ENCODE data around the gene IRF2BPL. TPM values are rescaled to one million over a fixed set of nuclear protein-coding genes. Genes with fewer than 3 reads are reported as not detected.

The IRF2BPL gene
- polyA plus RNA-seq, 2 donors = 3.5 to 9.5 TPM

DNA sequence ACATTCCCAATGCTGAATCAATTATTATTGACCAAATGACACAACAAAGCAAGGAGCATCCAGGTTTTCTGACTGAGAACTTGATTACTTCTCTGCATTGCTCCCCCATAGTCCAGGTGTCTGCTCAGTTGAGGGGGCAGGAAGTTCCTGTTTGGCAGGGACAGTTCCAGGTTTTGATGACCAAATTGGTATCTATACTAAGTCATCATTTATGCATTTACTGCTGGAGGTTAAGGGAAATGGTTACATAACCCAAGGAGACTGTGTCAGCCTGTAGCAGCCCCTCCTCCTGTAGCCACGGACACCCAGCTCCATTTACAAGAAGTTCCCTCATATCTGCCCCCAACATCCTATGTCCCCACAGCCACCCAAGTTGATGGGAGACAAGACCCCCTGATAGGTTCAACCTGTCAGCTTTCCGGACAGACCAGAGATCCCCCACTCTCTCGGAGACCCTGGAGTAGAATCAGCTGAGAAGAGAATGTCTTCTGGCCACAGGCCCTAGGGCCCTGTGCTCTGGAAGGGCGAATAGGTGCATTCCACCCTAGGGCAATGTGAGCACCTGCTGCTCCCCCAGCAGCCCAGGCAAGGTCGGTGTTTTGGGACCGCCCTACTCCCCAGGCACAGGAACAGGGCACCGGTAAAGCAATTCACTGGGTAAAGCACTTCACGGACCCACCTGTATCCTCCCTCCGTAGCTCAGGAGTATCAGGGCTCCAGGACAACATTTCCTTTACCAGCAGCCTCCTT lies 23.6 kb downstream of the IRF2BPL start:
- 65 to 70% methylated on average over 9 of the region's 9 CpGs for WGBS, 2 donors

GRCh38 chr14:77003960-77004710 lies 24.4 kb downstream of the IRF2BPL start:
- Histone ChIP-seq H3K9me3 (ENCODE audit: control insufficient read depth in 2 of 2, insufficient read depth in 1 of 2, low read depth in 1 of 2, low read length in 1 of 2) (no peaks in the 10 kb centered on the region), H3K4me1 (ENCODE audit: control insufficient read depth in 2 of 2, insufficient read depth in 2 of 2, low read length in 1 of 2) (peaks cover 2 to 43% of the 10 kb centered on the region in 2 donors), H3K27me3 (ENCODE audit: control insufficient read depth in 1 of 2, insufficient read depth in 2 of 2, low read length in 2 of 2) (no peaks in the 10 kb centered on the region), H3K27ac (ENCODE audit: low read depth in 2 of 2, low read length in 1 of 2) (peak overlapping the region; percentile 22 to 63), H3K4me3 (ENCODE audit: low read depth in 1 of 2, low read length in 2 of 2) (no peak overlapping the region), H3K36me3 (ENCODE audit: control insufficient read depth in 2 of 2, insufficient read depth in 2 of 2, low read length in 1 of 2) (no peaks in the 10 kb centered on the region)
- WGBS, 2 donors = 65 to 69% methylated on average over 5 of the region's 5 CpGs

More for the DNA sequence above, 23.6 kb downstream of the IRF2BPL start:
- no peaks in the 10 kb centered on the region for H3K36me3 ChIP-seq (ENCODE audit: control insufficient read depth in 2 of 2, insufficient read depth in 2 of 2, low read length in 1 of 2)
- peaks cover 2 to 48% of the 10 kb centered on the region in 2 donors for H3K4me1 ChIP-seq (ENCODE audit: control insufficient read depth in 2 of 2, insufficient read depth in 2 of 2, low read length in 1 of 2)
- peak overlapping the region in 1 of 2 donors; percentile 39 for H3K27ac ChIP-seq (ENCODE audit: low read depth in 2 of 2, low read length in 1 of 2)
- no peaks in the 10 kb centered on the region for H3K27me3 ChIP-seq (ENCODE audit: control insufficient read depth in 1 of 2, insufficient read depth in 2 of 2, low read length in 2 of 2)
- no peaks in the 10 kb centered on the region for H3K9me3 ChIP-seq (ENCODE audit: control insufficient read depth in 2 of 2, insufficient read depth in 1 of 2, low read depth in 1 of 2, low read length in 1 of 2)
- H3K4me3 ChIP-seq (ENCODE audit: low read depth in 1 of 2, low read length in 2 of 2) = no peak overlapping the region

- H3K4me3 ChIP-seq (ENCODE audit: low read depth in 1 of 2, low read length in 2 of 2) = no peak overlapping the region
- H3K36me3 ChIP-seq (ENCODE audit: control insufficient read depth in 2 of 2, insufficient read depth in 2 of 2, low read length in 1 of 2) = no peaks in the 10 kb centered on the region
- no peaks in the 10 kb centered on the region for H3K27me3 ChIP-seq (ENCODE audit: control insufficient read depth in 1 of 2, insufficient read depth in 2 of 2, low read length in 2 of 2)
- no peak overlapping the region for H3K27ac ChIP-seq (ENCODE audit: low read depth in 2 of 2, low read length in 1 of 2)
- H3K9me3 ChIP-seq (ENCODE audit: control insufficient read depth in 2 of 2, insufficient read depth in 1 of 2, low read depth in 1 of 2, low read length in 1 of 2) = no peaks in the 10 kb centered on the region
- peaks cover 2 to 33% of the 10 kb centered on the region in 2 donors for H3K4me1 ChIP-seq (ENCODE audit: control insufficient read depth in 2 of 2, insufficient read depth in 2 of 2, low read length in 1 of 2)
- 53 to 69% methylated on average over 6 of the region's 6 CpGs for WGBS, 2 donors
Observed at GRCh38 chr14:77002889-77003288, 25.6 kb downstream of the IRF2BPL start.

- H3K4me1 ChIP-seq (ENCODE audit: control insufficient read depth in 2 of 2, insufficient read depth in 2 of 2, low read length in 1 of 2) = peaks cover 2 to 29% of the 10 kb centered on the region in 2 donors
Observed at GRCh38 chr14:77002335-77002734, 26.2 kb downstream of the IRF2BPL start.

GRCh38 chr14:77000340-77001270 lies 27.9 kb downstream of the IRF2BPL start:
- H3K27ac ChIP-seq (ENCODE audit: low read depth in 2 of 2, low read length in 1 of 2) = peak overlapping the region; percentile 11 to 58
- H3K4me1 ChIP-seq (ENCODE audit: control insufficient read depth in 2 of 2, insufficient read depth in 2 of 2, low read length in 1 of 2) = peaks cover 2 to 21% of the 10 kb centered on the region in 2 donors
- no peaks in the 10 kb centered on the region for H3K27me3 ChIP-seq (ENCODE audit: control insufficient read depth in 1 of 2, insufficient read depth in 2 of 2, low read length in 2 of 2)
- no peaks in the 10 kb centered on the region for H3K36me3 ChIP-seq (ENCODE audit: control insufficient read depth in 2 of 2, insufficient read depth in 2 of 2, low read length in 1 of 2)
- 44 to 54% methylated on average over 33 of the region's 33 CpGs for WGBS, 2 donors
- no peak overlapping the region for H3K4me3 ChIP-seq (ENCODE audit: low read depth in 1 of 2, low read length in 2 of 2)
- H3K9me3 ChIP-seq (ENCODE audit: control insufficient read depth in 2 of 2, insufficient read depth in 1 of 2, low read depth in 1 of 2, low read length in 1 of 2) = no peaks in the 10 kb centered on the region

More at GRCh38 chr14:77002335-77002734, 26.2 kb downstream of the IRF2BPL start:
- 85 to 93% methylated on average over 4 of the region's 4 CpGs for WGBS, 2 donors
- Histone ChIP-seq H3K9me3 (ENCODE audit: control insufficient read depth in 2 of 2, insufficient read depth in 1 of 2, low read depth in 1 of 2, low read length in 1 of 2) (no peaks in the 10 kb centered on the region), H3K4me3 (ENCODE audit: low read depth in 1 of 2, low read length in 2 of 2) (no peak overlapping the region), H3K36me3 (ENCODE audit: control insufficient read depth in 2 of 2, insufficient read depth in 2 of 2, low read length in 1 of 2) (no peaks in the 10 kb centered on the region), H3K27me3 (ENCODE audit: control insufficient read depth in 1 of 2, insufficient read depth in 2 of 2, low read length in 2 of 2) (no peaks in the 10 kb centered on the region), H3K27ac (ENCODE audit: low read depth in 2 of 2, low read length in 1 of 2) (no peak overlapping the region)

- Histone ChIP-seq H3K27ac (ENCODE audit: low read depth in 2 of 2, low read length in 1 of 2) (no peak overlapping the region), H3K36me3 (ENCODE audit: control insufficient read depth in 2 of 2, insufficient read depth in 2 of 2, low read length in 1 of 2) (no peaks in the 10 kb centered on the region), H3K27me3 (ENCODE audit: control insufficient read depth in 1 of 2, insufficient read depth in 2 of 2, low read length in 2 of 2) (no peaks in the 10 kb centered on the region), H3K9me3 (ENCODE audit: control insufficient read depth in 2 of 2, insufficient read depth in 1 of 2, low read depth in 1 of 2, low read length in 1 of 2) (no peaks in the 10 kb centered on the region), H3K4me3 (ENCODE audit: low read depth in 1 of 2, low read length in 2 of 2) (no peak overlapping the region), H3K4me1 (ENCODE audit: control insufficient read depth in 2 of 2, insufficient read depth in 2 of 2, low read length in 1 of 2) (peaks cover 2 to 13% of the 10 kb centered on the region in 2 donors)
- WGBS, 2 donors = 87 to 91% methylated on average over 3 of the region's 3 CpGs
Observed at GRCh38 chr14:76998910-76999309, 29.6 kb downstream of the IRF2BPL start.

GRCh38 chr14:76997257-76997970 lies 31.1 kb downstream of the IRF2BPL start:
- H3K27me3 ChIP-seq (ENCODE audit: control insufficient read depth in 1 of 2, insufficient read depth in 2 of 2, low read length in 2 of 2) = no peaks in the 10 kb centered on the region
- peaks cover 2 to 6% of the 10 kb centered on the region in 2 donors for H3K4me1 ChIP-seq (ENCODE audit: control insufficient read depth in 2 of 2, insufficient read depth in 2 of 2, low read length in 1 of 2)
- no peak overlapping the region for H3K27ac ChIP-seq (ENCODE audit: low read depth in 2 of 2, low read length in 1 of 2)
- no peak overlapping the region for H3K4me3 ChIP-seq (ENCODE audit: low read depth in 1 of 2, low read length in 2 of 2)
- 82 to 83% methylated on average over 6 of the region's 6 CpGs for WGBS, 2 donors
- no peaks in the 10 kb centered on the region for H3K36me3 ChIP-seq (ENCODE audit: control insufficient read depth in 2 of 2, insufficient read depth in 2 of 2, low read length in 1 of 2)
- H3K9me3 ChIP-seq (ENCODE audit: control insufficient read depth in 2 of 2, insufficient read depth in 1 of 2, low read depth in 1 of 2, low read length in 1 of 2) = no peaks in the 10 kb centered on the region

DNA sequence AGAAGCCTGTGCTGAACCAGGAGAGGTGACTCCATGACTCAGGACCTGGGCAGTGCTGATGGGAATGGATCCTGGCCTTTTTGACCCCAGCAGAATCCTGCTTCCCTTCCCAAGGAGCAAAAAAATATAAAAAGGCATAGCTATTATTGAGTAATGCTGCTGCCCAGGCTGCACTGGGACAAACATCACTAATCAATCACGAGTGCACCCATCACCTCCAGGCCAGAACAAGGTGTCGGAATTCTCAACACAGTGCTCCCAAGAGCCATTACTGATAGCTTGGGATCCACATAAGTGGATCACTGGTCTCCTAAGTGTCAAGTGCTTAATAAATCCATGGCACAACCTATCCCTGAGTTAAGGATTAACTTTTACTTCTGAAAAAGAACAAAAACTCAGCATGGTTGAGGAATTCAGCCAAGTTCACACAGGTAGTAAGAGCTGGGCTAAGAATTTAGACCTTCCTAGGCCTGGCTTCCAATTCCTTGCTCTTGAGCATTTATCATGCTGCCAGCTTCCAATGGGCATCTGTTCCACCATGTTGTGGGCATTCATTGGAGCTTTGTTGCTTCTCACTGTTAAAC lies 31.9 kb downstream of the IRF2BPL start:
- 88 to 98% methylated on average over 2 of the region's 2 CpGs for WGBS, 2 donors
- no peak overlapping the region for H3K4me3 ChIP-seq (ENCODE audit: low read depth in 1 of 2, low read length in 2 of 2)
- H3K4me1 ChIP-seq (ENCODE audit: control insufficient read depth in 2 of 2, insufficient read depth in 2 of 2, low read length in 1 of 2) = peaks cover 2 to 6% of the 10 kb centered on the region in 2 donors
- H3K9me3 ChIP-seq (ENCODE audit: control insufficient read depth in 2 of 2, insufficient read depth in 1 of 2, low read depth in 1 of 2, low read length in 1 of 2) = no peaks in the 10 kb centered on the region
- H3K27ac ChIP-seq (ENCODE audit: low read depth in 2 of 2, low read length in 1 of 2) = no peak overlapping the region
- no peaks in the 10 kb centered on the region for H3K36me3 ChIP-seq (ENCODE audit: control insufficient read depth in 2 of 2, insufficient read depth in 2 of 2, low read length in 1 of 2)
- no peaks in the 10 kb centered on the region for H3K27me3 ChIP-seq (ENCODE audit: control insufficient read depth in 1 of 2, insufficient read depth in 2 of 2, low read length in 2 of 2)
